KMS-11 (cell line): ENCODE data around the gene PIGQ.

Experiments
- H2AFZ ChIP-seq: fragments of 200-600 bp; sonication (generic); 2 replicates; pipeline ENCODE4 v1.6.1; 2016; ENCODE audit warnings: antibody characterized with exemption, mixed run types, low read depth
- H3K27ac ChIP-seq: fragments of 200-600 bp; sonication (generic); 2 replicates; pipeline ENCODE4 v1.6.1; 2016; ENCODE audit warnings: mild to moderate bottlenecking, mixed run types
- H3K27me3 ChIP-seq: fragments of 200-600 bp; sonication (generic); 2 replicates; pipeline ENCODE4 v1.6.1; 2017; ENCODE audit warnings: mild to moderate bottlenecking, low read depth, mixed run types, moderate library complexity; ENCODE audit not compliant: insufficient read depth
- H3K36me3 ChIP-seq: fragments of 200-600 bp; sonication (generic); 2 replicates; pipeline ENCODE4 v1.6.1; 2017; ENCODE audit warnings: mild to moderate bottlenecking, mixed run types; ENCODE audit not compliant: insufficient read depth
- H3K4me1 ChIP-seq: fragments of 200-600 bp; sonication (generic); 2 replicates; pipeline ENCODE4 v1.6.1; 2016; ENCODE audit warnings: mild to moderate bottlenecking, low read depth, mixed run types; ENCODE audit not compliant: poor library complexity, severe bottlenecking
- H3K4me2 ChIP-seq: fragments of 200-600 bp; sonication (generic); 2 replicates; pipeline ENCODE4 v1.7.0; 2016; ENCODE audit warnings: mild to moderate bottlenecking, mixed run types
- H3K4me3 ChIP-seq: fragments of 200-600 bp; sonication (generic); IDR thresholded peaks from 2 replicates; pipeline ENCODE4 v1.6.1; 2017; ENCODE audit warnings: low read depth, low read length, mixed read lengths; ENCODE audit not compliant: insufficient read depth
- H3K79me2 ChIP-seq: fragments of 200-600 bp; sonication (generic); 2 replicates; pipeline ENCODE4 v1.6.1; 2016; ENCODE audit warnings: low read depth, mixed run types; ENCODE audit not compliant: insufficient read depth
- H3K9ac ChIP-seq: fragments of 200-600 bp; sonication (generic); 2 replicates; pipeline ENCODE4 v1.6.1; 2016; ENCODE audit warnings: mild to moderate bottlenecking, mixed run types
- H4K20me1 ChIP-seq: fragments of 200-600 bp; sonication (generic); 2 replicates; pipeline ENCODE4 v1.6.1; 2016; ENCODE audit warnings: mild to moderate bottlenecking, mixed run types; ENCODE audit not compliant: insufficient read depth
- CTCF ChIP-seq: fragments of 200-600 bp; sonication (generic); conservative IDR thresholded peaks from 2 replicates; pipeline ENCODE4 v1.6.1; 2017; ENCODE audit warnings: low read depth, mild to moderate bottlenecking, antibody characterized with exemption, low read length, moderate library complexity, mixed read lengths

Gene PIGQ

DNA sequence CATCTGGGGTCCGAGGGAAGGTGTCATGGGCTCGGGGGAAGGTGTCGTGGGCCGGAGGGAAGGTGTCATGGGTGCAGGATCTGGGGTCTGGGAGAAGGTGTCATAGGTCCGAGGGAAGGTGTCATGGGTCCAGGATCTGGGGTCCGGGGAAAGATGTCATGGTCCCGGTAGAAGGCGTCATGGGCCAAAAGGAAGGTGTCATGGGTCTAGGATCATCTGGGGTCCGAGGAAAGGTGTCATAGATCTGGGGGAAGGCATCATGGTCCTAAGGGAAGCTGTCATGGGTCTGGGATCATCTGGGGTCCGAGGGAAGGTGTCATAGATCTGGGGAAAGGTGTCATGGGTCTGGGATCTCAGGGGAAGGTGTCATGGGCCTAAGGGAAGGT, 21.0 kb downstream of the PIGQ start:
- H3K36me3 ChIP-seq = no peaks in the 10 kb centered on the region
- peaks cover 22% of the 10 kb centered on the region for H3K4me1 ChIP-seq
- H3K79me2 ChIP-seq = peaks cover 49% of the 10 kb centered on the region
- TF ChIP-seq CTCF = no peak
- H3K4me3 ChIP-seq = no peak overlapping the region
- no peak overlapping the region for H3K27ac ChIP-seq
- H3K27me3 ChIP-seq = no peaks in the 10 kb centered on the region; the same call in 1 of the 2 replicates
- no peak overlapping the region for H2AFZ ChIP-seq
- H3K4me2 ChIP-seq = peak overlapping the region; percentile 95
- no peaks in the 10 kb centered on the region for H4K20me1 ChIP-seq
- H3K9ac ChIP-seq = peak overlapping the region; percentile 57; the same call in 1 of the 2 replicates

- Histone ChIP-seq H3K9ac (no peak overlapping the region), H3K27ac (no peak overlapping the region), H3K4me2 (peak overlapping the region; percentile 95), H2AFZ (no peak overlapping the region), H3K27me3 (no peaks in the 10 kb centered on the region), H3K36me3 (no peaks in the 10 kb centered on the region), H4K20me1 (no peaks in the 10 kb centered on the region), H3K79me2 (peaks cover 49% of the 10 kb centered on the region), H3K4me1 (peaks cover 22% of the 10 kb centered on the region), H3K4me3 (no peak overlapping the region)
- no peak for TF ChIP-seq CTCF
Observed at GRCh38 chr16:591231-591630, 21.5 kb downstream of the PIGQ start.

GRCh38 chr16:591892-592517, 22.2 kb downstream of the PIGQ start:
- Histone ChIP-seq H4K20me1 (no peaks in the 10 kb centered on the region), H3K4me1 (peaks cover 17% of the 10 kb centered on the region), H3K36me3 (no peaks in the 10 kb centered on the region), H2AFZ (no peak overlapping the region), H3K4me3 (no peak overlapping the region), H3K4me2 (no peak overlapping the region; the same call in 1 of the 2 replicates), H3K27ac (no peak overlapping the region), H3K9ac (no peak overlapping the region), H3K27me3 (no peaks in the 10 kb centered on the region), H3K79me2 (peaks cover 43% of the 10 kb centered on the region)
- no peak for TF ChIP-seq CTCF

GRCh38 chr16:592518-593306, 22.9 kb downstream of the PIGQ start:
- Histone ChIP-seq H3K4me1 (peaks cover 10% of the 10 kb centered on the region), H3K79me2 (peaks cover 36% of the 10 kb centered on the region), H3K27me3 (no peaks in the 10 kb centered on the region), H3K9ac (no peak overlapping the region), H2AFZ (no peak overlapping the region), H3K4me2 (no peak overlapping the region), H3K36me3 (no peaks in the 10 kb centered on the region), H4K20me1 (no peaks in the 10 kb centered on the region), H3K27ac (no peak overlapping the region), H3K4me3 (no peak overlapping the region)
- TF ChIP-seq CTCF = no peak
